Measurements from ENCODE around the gene SDCCAG8. TPM values are rescaled to one million over a fixed set of nuclear protein-coding genes. Genes with fewer than 3 reads are reported as not detected.

Gene SDCCAG8
- total RNA-seq, 1 experiment from 2014 or later: 194 TPM

DNA sequence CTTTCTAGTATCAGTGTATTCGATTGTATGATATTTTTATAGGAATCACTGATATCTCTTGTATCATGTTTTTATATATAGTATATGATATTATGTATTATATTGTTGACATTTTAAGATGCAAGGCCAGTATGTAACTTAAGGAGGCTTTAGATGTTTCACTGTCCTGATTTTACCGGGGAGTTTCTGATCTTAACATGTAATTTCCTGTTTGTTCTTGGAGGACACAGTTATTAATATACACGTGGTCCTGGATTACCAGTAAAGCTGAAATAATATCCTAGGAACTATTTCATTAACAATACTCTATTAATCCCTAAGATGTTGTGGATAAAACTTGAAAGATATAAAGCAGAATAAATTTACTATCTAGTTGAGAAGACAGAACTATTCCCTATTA lies 19.5 kb downstream of the SDCCAG8 start:
- no TSS peak for BruUV-seq (replicated peaks)
- POLR2A ChIA-PET (ENCODE audit: unreplicated experiment): no interaction called here
- no peak for DNase-seq
- Histone ChIP-seq H3K36me3 (ENCODE audit: low read depth, low read length) (peaks cover 53% of the 10 kb centered on the region), H3K4me1 (ENCODE audit: insufficient read depth, low read length) (no peaks in the 10 kb centered on the region), H3K4me2 (ENCODE audit: low read length) (no peak overlapping the region), H4K20me1 (ENCODE audit: low read length) (no peaks in the 10 kb centered on the region), H3K9me2 (replicated peaks; ENCODE audit: low read length) (no peaks in the 10 kb centered on the region), H3K9ac (ENCODE audit: low read length) (no peak overlapping the region), H2AFZ (ENCODE audit: low read length) (no peak overlapping the region), H3K4me3 (ENCODE audit: low read length) (no peak overlapping the region), H3K79me2 (ENCODE audit: low read length) (peaks cover 3% of the 10 kb centered on the region), H3K27me3 (ENCODE audit: low read length) (no peaks in the 10 kb centered on the region), H3F3A (ENCODE audit: low read length, unreplicated experiment) (no peaks in the 10 kb centered on the region), H3K27ac (ENCODE audit: low read length) (no peak overlapping the region), H3K9me3 (ENCODE audit: low read length) (0 out of 2 replicates have a peak, but pooled peaks cover 11% of the 10 kb centered on the region)
- CTCF ChIA-PET: no interaction called here
- TF ChIP-seq EZH2 (IDR thresholded peaks at IDR 0.05; ENCODE audit: low read length, unreplicated experiment) (no peak), EZH2phosphoT487 (IDR thresholded peaks at IDR 0.05; ENCODE audit: borderline replicate concordance, low read length) (no peak)
- TF ChIP-seq, protein P1, sequence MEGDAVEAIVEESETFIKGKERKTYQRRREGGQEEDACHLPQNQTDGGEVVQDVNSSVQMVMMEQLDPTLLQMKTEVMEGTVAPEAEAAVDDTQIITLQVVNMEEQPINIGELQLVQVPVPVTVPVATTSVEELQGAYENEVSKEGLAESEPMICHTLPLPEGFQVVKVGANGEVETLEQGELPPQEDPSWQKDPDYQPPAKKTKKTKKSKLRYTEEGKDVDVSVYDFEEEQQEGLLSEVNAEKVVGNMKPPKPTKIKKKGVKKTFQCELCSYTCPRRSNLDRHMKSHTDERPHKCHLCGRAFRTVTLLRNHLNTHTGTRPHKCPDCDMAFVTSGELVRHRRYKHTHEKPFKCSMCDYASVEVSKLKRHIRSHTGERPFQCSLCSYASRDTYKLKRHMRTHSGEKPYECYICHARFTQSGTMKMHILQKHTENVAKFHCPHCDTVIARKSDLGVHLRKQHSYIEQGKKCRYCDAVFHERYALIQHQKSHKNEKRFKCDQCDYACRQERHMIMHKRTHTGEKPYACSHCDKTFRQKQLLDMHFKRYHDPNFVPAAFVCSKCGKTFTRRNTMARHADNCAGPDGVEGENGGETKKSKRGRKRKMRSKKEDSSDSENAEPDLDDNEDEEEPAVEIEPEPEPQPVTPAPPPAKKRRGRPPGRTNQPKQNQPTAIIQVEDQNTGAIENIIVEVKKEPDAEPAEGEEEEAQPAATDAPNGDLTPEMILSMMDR (conservative IDR thresholded peaks at IDR 0.05; ENCODE audit: low read depth, low read length): no peak
- intact Hi-C loops (cut with micrococcal nuclease): no loop called here
- ATAC-seq: no peak

DNA sequence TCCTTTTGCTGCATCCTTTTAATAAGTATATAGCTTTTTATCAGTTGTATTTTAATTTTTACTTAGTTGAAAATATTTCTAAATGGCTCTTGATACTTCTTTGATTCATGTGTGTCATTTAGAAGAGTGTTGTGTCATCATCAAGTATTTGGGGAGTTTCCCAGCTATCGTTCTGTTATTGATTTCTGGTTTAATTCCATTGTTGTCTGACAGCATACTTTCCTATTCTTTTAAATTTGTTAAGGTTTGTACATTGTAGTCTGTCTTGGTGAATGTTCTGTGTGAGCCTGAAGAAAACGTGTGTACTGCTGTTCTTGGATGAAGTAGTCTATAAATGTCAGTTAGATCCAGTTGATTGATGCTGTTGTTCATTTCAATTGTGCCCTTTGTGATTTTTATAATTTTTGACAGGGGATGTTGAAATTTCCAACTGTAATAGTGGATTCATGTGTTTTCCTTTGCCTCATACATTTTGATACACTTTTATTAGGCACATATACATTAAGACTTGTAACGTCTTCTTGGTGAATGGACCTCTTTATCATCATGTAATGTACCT lies 24.8 kb downstream of the SDCCAG8 start:
- no peak overlapping the region for H3K4me2 ChIP-seq (ENCODE audit: low read length)
- no peaks in the 10 kb centered on the region for H3K27me3 ChIP-seq (ENCODE audit: low read length)
- 0 out of 2 replicates have a peak, but pooled peaks cover under 1% of the 10 kb centered on the region for H3K4me1 ChIP-seq (ENCODE audit: insufficient read depth, low read length)
- no TSS peak for BruUV-seq (replicated peaks)
- peaks cover under 1% of the 10 kb centered on the region for H3F3A ChIP-seq (ENCODE audit: low read length, unreplicated experiment)
- no peak for TF ChIP-seq EZH2phosphoT487 (IDR thresholded peaks at IDR 0.05; ENCODE audit: borderline replicate concordance, low read length)
- TF ChIP-seq, protein P1 (conservative IDR thresholded peaks at IDR 0.05; ENCODE audit: low read depth, low read length): no peak
- TF ChIP-seq EZH2 (IDR thresholded peaks at IDR 0.05; ENCODE audit: low read length, unreplicated experiment): no peak
- no peak overlapping the region for H2AFZ ChIP-seq (ENCODE audit: low read length)
- H4K20me1 ChIP-seq (ENCODE audit: low read length): no peaks in the 10 kb centered on the region
- no peaks in the 10 kb centered on the region for H3K79me2 ChIP-seq (ENCODE audit: low read length)
- POLR2A ChIA-PET (ENCODE audit: unreplicated experiment): no interaction called here
- ATAC-seq (no peak), DNase-seq (no peak)
- no peak overlapping the region for H3K27ac ChIP-seq (ENCODE audit: low read length)
- H3K36me3 ChIP-seq (ENCODE audit: low read depth, low read length): peaks cover 32% of the 10 kb centered on the region
- intact Hi-C loops (cut with micrococcal nuclease): no loop called here
- CTCF ChIA-PET: no interaction called here
- H3K9me2 ChIP-seq (replicated peaks; ENCODE audit: low read length): no peaks in the 10 kb centered on the region
- no peak overlapping the region for H3K9ac ChIP-seq (ENCODE audit: low read length)
- H3K4me3 ChIP-seq (ENCODE audit: low read length): no peak overlapping the region
- 0 out of 2 replicates have a peak, but pooled peaks cover 11% of the 10 kb centered on the region for H3K9me3 ChIP-seq (ENCODE audit: low read length)

DNA sequence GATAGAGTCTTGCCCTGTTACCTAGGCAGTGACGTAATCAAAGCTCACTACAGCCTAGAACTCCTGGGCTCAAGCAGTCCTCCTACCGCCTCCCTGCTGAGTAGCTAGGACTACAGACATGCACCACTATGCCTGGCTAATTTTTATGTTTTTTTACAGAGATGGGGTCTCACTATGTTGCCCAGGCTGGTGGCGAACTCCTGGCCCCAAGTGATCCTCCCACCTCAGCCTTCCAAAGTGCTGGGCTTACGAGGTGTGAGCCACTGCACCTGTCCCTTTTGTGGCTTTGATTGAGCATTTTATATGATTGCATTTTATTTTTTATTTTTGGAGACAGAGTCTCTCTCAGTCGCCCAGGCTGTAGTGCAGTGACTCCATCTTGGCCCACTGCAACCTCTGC lies 25.8 kb downstream of the SDCCAG8 start:
- Histone ChIP-seq H3K9me3 (ENCODE audit: low read length) (0 out of 2 replicates have a peak, but pooled peaks cover 11% of the 10 kb centered on the region), H3K4me2 (ENCODE audit: low read length) (no peak overlapping the region), H3K4me1 (ENCODE audit: insufficient read depth, low read length) (peaks cover 11% of the 10 kb centered on the region), H2AFZ (ENCODE audit: low read length) (no peak overlapping the region), H3K27me3 (ENCODE audit: low read length) (no peaks in the 10 kb centered on the region), H3K9ac (ENCODE audit: low read length) (no peak overlapping the region), H3K79me2 (ENCODE audit: low read length) (no peaks in the 10 kb centered on the region), H3K27ac (ENCODE audit: low read length) (no peak overlapping the region), H3F3A (ENCODE audit: low read length, unreplicated experiment) (peaks cover 9% of the 10 kb centered on the region), H3K4me3 (ENCODE audit: low read length) (no peak overlapping the region), H4K20me1 (ENCODE audit: low read length) (no peaks in the 10 kb centered on the region), H3K9me2 (replicated peaks; ENCODE audit: low read length) (no peaks in the 10 kb centered on the region), H3K36me3 (ENCODE audit: low read depth, low read length) (peaks cover 33% of the 10 kb centered on the region)
- no TSS peak for BruUV-seq (replicated peaks)
- no peak for TF ChIP-seq EZH2phosphoT487 (IDR thresholded peaks at IDR 0.05; ENCODE audit: borderline replicate concordance, low read length)
- TF ChIP-seq, protein P1 (conservative IDR thresholded peaks at IDR 0.05; ENCODE audit: low read depth, low read length): no peak
- no peak for ATAC-seq
- no peak for DNase-seq
- intact Hi-C loops (cut with micrococcal nuclease): no loop called here
- ChIA-PET POLR2A (ENCODE audit: unreplicated experiment) (no interaction called here), CTCF (no interaction called here)
